HG03039 (cell line): ENCODE measurements around the gene ZSCAN2.

Source experiments
- ATAC-seq: cut with Tn5 transposase; IDR thresholded peaks from one replicate; pipeline ENCODE4 v1.9.1; 2021; ENCODE audit warnings: mild to moderate bottlenecking, moderate library complexity; ENCODE audit not compliant: unreplicated experiment

Gene ZSCAN2

DNA sequence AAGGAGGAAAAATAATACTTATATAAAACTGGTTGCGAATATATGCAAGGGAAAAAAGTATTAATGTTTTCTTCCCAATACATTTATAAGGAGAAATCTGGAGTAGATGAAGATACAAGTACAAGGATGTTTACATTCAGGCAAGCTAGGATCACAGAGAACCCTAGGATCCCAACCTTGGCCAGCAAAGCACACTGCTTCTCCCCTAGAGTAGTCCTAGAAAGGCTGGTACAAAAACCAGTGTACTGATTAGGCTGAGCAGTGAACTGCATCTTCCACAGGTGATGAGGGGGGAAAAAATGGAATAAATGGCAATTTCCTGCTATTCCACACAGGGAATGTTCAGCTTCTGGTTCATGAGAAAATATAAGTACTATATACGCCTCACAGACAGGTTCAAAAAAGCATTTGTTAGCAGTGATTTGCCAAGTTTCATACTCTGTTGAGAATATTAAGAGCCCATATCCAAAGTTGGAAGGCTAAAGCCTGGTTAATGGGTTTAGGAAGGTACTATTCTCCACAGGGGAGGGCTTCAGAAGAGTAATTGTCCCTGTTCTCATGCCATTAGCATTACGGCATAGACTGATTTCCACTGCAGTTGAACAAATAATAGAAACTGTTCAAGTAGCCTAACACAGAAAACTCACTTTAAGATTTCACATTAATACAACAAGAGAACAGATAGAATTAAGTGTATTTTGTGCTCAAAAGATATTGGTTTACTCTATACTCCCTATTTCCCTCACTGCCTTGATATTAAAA, 67.6 kb downstream of the ZSCAN2 start:
- ATAC-seq, result no peak

DNA sequence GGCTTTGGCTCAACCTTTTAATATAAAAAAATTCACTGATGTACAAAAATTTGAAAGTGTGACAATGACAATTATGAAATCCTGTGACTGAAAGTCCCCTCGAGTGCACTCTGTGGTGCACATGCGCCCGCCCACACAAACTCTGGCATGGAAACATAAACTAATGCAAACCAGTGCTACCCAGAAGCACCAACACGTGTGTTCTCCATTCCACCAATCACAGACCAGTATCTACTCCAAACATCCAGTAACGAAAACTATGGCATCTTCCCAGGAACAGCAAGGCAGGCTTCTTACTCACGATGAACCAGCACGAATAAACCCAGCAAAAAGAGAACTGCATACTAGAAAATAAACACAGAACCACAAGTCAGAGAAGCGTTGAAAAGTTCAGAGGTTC, 68.9 kb downstream of the ZSCAN2 start:
- no peak for ATAC-seq

DNA sequence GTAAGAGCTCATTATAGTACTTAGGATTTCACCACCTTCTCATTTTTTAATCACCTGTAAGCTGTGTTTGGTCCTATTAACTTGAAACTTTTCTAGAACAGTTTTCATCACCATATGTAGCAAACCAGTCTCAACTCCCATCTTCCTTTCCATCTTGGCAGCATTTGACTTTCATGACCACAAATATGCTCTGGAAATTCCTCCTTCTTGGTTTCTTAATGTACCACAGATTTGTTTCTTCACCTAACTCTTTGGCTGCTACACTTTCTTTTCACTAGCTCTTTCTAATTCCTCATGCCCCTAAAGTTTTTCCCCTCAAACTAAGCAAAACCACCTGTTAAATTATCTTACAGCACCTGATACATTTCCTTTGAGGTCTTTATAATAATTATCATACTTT, 70.4 kb downstream of the ZSCAN2 start:
- no peak for ATAC-seq
